A549 treated with CpdA at 1 μM for 4 hours (cell line): ENCODE measurements around the gene ANKS3. TPM values are rescaled to one million over a fixed set of nuclear protein-coding genes. Genes with fewer than 3 reads are reported as not detected.

Experiments used
- total RNA-seq: library from RNA; stranded (reverse); fragments of 200-300 nt; extraction: Qiagen RNA extraction; gene quantifications from 5 replicates; pipeline ENCODE4 v1.2.3, GENCODE V29; 2022; ENCODE audit warnings: low read depth

ANKS3 gene
- total RNA-seq = 21.0 to 28.3 TPM (median 26.5 TPM) in 5 replicates

GRCh38 chr16:4734063-4734729, at the start of gene ANKS3, which contains the start of gene DNAAF8:
Gene ANKS3, minus strand, starts transcription at chr16:4734271. Its CDS starts 4,122 bp downstream, at chr16:4730149.
Gene DNAAF8, plus strand, starts transcription at chr16:4734537. Its CDS starts 1,978 bp downstream, at chr16:4736515.

GRCh38 chr16:4766875-4767628, 33.0 kb upstream of the ANKS3 start, which contains the start of gene ZNF500:
Gene ZNF500, minus strand, starts transcription at chr16:4767162. Its CDS starts 1,184 bp downstream, at chr16:4765978.

GRCh38 chr16:4693296-4693955, 40.6 kb downstream of the ANKS3 start, which contains the start of gene NUDT16L1:
Gene NUDT16L1, plus strand, starts transcription at chr16:4693562. Its CDS starts 165 bp downstream, at chr16:4693727.

Other genes with a start within 250 kb of the ANKS3 start
- gene CDIP1, start 195.5 kb downstream of the ANKS3 start, total RNA-seq = 9.0 to 12.2 TPM (median 11.4 TPM) in 5 replicates
- not detected in 5 replicates for gene C16orf96, start 177.9 kb downstream of the ANKS3 start, total RNA-seq
- 36.2 to 64.0 TPM (median 59.9 TPM) in 5 replicates for gene UBALD1, start 119.4 kb downstream of the ANKS3 start, total RNA-seq
- gene MGRN1, start 109.4 kb downstream of the ANKS3 start, total RNA-seq = 37.4 to 44.5 TPM (median 39.1 TPM) in 5 replicates
- 17.3 to 25.2 TPM (median 24.0 TPM) in 5 replicates for gene NUDT16L1, start 40.7 kb downstream of the ANKS3 start, total RNA-seq
- gene DNAAF8, start 266 bp upstream of the ANKS3 start, total RNA-seq = 1.3 to 2.3 TPM (median 2.0 TPM) in 5 replicates
- gene ZNF500, start 32.9 kb upstream of the ANKS3 start, total RNA-seq = 7.4 to 10.0 TPM (median 8.3 TPM) in 5 replicates
- gene SEPTIN12, start 54.1 kb upstream of the ANKS3 start, total RNA-seq = not detected in 5 replicates
- gene SMIM22, start 61.1 kb upstream of the ANKS3 start, total RNA-seq = not detected in 5 replicates
- 9.8 to 13.9 TPM (median 12.9 TPM) in 5 replicates for gene ROGDI, start 68.4 kb upstream of the ANKS3 start, total RNA-seq
- gene GLYR1, start 113.0 kb upstream of the ANKS3 start, total RNA-seq = 40.2 to 49.2 TPM (median 44.3 TPM) in 5 replicates
- 26.4 to 29.5 TPM (median 29.3 TPM) in 5 replicates for gene UBN1, start 113.2 kb upstream of the ANKS3 start, total RNA-seq
- gene PPL, start 202.9 kb upstream of the ANKS3 start, total RNA-seq = 2.4 to 2.5 TPM (median 2.4 TPM) in 5 replicates
- 0.02 to 0.12 TPM (median 0.04 TPM) in 4 of 5 replicates, not detected in the other for gene SEC14L5, start 224.1 kb upstream of the ANKS3 start, total RNA-seq